GM18505 (cell line): ENCODE results near the gene MFSD2A.
"Not testable (repeated sequence)": the region's sequence is repeated elsewhere in the genome, so short reads cannot be mapped to it uniquely, and the experiment has no call there.

Experiments
- ATAC-seq: cut with Tn5 transposase; IDR thresholded peaks from one replicate; pipeline ENCODE4 v1.9.1; 2021; ENCODE audit not compliant: unreplicated experiment
- POLR2A ChIP-seq: IDR thresholded peaks from 4 replicates; pipeline ENCODE4 v1.6.1; 2011; ENCODE audit warnings: borderline replicate concordance; ENCODE audit not compliant: insufficient read depth, insufficient read length; ENCODE audit errors: extremely low read depth

MFSD2A gene

GRCh38 chr1:39969048-39969447 is 14.1 kb downstream of the MFSD2A start:
- no peak for TF ChIP-seq POLR2A
- no peak for ATAC-seq

DNA sequence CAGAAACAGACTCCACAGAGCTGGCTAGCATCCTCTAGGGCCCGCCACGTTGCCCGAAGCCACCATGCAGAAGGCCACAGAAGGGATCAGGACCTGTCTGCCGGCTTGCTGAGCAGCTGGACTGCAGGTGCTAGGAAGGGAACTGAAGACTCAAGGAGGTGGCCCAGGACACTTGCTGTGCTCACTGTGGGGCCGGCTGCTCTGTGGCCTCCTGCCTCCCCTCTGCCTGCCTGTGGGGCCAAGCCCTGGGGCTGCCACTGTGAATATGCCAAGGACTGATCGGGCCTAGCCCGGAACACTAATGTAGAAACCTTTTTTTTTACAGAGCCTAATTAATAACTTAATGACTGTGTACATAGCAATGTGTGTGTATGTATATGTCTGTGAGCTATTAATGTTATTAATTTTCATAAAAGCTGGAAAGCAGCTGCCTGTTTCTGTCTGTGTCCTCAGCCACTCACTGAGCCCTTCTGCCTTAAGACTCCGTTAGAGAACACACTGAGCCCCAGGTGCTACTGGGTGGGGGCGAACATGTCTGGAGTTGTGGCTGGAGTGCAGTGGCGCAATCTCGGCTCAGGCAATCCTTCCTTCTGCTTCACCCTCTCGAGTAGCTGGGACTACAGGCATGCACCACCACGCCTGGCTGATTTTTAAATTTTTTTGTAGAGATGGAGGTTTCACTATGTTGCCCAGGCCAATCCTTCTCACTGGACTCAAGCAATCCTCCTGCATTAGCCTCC is 14.8 kb downstream of the MFSD2A start:
- TF ChIP-seq POLR2A: no peak
- no peak for ATAC-seq

DNA sequence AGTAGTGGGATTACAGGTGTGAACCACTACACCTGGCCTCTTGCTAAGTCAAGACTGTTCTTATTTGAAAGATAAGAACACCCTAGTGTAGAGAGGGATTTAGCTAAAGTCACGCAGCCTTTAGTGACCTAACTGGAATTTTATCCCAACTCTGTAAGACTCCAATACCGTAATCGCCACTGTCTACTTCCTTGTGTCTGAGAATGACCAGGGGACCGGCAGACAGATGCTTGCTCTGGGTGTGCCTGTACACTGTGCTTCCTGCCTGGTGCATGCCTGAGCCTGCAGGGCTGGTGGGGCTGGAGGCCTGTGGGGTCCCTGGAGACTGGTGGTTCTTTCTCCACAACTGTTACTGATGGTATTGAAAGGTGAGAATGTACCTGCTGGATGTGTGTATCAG is 15.3 kb downstream of the MFSD2A start:
- no peak for ATAC-seq
- no peak for TF ChIP-seq POLR2A

- no peak for TF ChIP-seq POLR2A
- no peak for ATAC-seq
Observed at GRCh38 chr1:39971138-39971537, 16.2 kb downstream of the MFSD2A start.

- no peak for ATAC-seq
- no peak for TF ChIP-seq POLR2A
Observed at GRCh38 chr1:39973503-39974135, 18.7 kb downstream of the MFSD2A start.

- TF ChIP-seq POLR2A: no peak
- ATAC-seq: no peak
Observed at GRCh38 chr1:39976732-39977131, 21.8 kb downstream of the MFSD2A start.

DNA sequence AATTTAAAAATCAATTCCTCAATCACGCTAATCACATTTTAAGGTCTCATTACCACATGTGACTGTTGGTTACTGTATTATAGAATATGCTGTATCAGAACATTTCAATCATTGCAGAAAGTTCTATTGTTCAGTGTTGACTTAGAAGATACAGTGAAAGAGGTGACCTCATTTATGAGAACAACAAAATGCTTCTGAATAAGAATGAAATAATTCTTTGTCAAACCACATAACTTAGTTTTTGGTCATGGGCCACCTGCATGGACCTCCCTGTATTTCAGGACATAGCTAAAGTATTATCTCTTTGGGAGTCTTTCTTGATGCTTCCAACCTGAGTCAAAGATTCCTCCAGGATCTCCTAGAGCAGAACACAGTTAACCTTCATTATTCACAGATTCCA is 22.3 kb downstream of the MFSD2A start:
- TF ChIP-seq POLR2A: no peak
- ATAC-seq: no peak

DNA sequence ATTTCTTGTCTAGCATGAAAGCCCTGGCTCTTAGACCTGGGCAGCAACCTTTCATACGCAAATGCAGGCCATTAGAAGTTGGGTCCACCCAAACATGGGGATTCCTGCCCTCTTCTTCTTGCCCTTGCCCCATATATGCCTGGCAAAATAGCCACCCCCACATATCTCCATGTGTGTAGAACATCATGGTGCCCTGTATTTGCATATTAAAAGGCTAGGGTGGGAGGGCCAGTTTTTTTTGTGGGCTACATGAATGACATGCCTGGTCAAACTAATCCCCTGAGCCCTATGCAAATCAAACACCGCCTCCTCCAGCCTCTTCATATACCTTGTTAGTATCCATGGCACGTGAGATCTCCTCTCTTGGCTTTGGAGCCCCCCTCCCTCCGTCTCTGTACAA is 24.7 kb downstream of the MFSD2A start:
- TF ChIP-seq POLR2A: no peak
- ATAC-seq: no peak

DNA sequence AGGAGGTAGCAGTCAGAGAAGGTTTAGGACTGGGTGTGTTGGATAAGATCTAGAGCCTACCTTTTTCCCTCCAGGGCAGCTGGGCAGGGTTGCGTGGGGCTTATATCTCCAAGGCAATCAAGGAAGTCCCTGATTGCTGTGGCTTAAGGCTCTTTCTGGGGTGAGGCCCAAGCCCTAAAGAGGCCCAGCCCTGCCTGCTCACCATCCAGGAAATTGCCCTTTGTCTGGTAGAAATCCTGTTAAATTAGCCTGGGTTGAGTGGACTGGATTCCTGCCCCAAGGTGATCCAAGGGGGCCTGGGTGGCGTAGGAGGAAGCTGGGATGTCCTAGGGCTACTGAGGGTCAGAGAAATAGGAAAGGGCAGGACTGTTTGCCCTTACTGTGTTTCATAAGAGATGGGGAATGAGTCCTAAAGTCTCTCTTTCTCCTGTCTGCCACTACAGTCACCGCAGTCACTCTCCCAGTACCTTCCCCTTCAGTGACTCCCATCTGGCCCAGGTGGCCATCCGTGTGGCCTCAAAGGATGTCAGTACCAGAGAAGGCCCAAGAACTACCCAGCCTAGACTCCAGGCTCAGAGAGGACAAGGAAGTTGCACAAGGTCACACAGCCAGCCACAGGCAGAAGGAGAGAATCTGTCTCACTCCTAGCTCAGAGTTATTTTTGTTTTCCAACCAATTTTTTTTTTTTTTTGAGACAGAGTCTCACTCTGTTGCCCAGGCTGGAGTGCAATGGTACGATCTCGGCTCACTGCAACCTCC is 25.8 kb downstream of the MFSD2A start:
- no peak for TF ChIP-seq POLR2A
- no peak for ATAC-seq

GRCh38 chr1:39981385-39981784 is 26.4 kb downstream of the MFSD2A start:
- no peak for TF ChIP-seq POLR2A
- no peak for ATAC-seq

DNA sequence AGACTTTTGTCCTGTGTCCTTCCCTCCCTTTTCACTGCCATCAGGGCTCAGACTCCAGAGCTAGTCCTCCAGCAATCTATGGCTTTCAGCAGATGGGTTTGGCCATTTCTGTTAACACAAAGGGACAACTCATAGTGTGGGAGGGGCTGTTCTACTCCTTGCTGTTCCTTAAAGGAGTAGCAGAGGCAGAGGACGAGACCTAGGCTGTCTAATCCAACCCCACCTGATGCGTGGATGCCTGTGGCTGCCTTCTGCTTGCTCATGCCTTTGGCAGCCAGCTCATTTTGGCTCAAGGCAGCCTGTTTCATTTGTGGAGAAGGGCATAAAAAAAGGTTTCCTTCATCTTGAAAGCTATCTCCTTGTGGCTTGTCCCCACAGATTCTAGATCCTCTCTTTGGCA is 27.0 kb downstream of the MFSD2A start:
- ATAC-seq: no peak
- TF ChIP-seq POLR2A: no peak

GRCh38 chr1:39984480-39984879 is 29.5 kb downstream of the MFSD2A start:
- not testable (repeated sequence) for ATAC-seq

- ATAC-seq: no peak
- TF ChIP-seq POLR2A: no peak
Observed at GRCh38 chr1:39984951-39985350, 30.0 kb downstream of the MFSD2A start.

DNA sequence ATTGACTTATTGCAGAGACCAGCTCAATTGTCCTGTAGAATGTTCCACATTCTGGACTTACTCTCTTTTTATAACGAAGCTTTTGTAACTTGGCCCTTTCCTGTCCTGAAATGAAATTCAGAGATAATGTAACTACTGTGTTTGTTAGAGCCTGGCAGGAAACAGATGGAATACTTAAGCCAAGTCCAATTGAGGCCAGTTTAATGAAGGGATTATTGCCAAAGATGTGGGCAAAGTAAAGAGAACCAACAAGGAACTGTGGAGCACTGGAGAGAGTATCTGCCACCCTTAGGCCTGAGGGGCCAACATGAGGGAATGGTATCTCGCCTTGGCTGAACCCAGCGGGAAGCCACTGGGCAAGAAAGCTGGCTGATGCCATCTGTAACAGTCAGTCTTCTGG is 32.9 kb downstream of the MFSD2A start:
- TF ChIP-seq POLR2A: no peak
- no peak for ATAC-seq
